OCI-LY1 (cell line): ENCODE results near the gene CHAD.

Source experiments
- H2AFZ ChIP-seq: fragments of 200-600 bp; sonication (generic), shearing (Covaris generic); 2 replicates; pipeline ENCODE4 v1.6.0; 2014; ENCODE audit warnings: antibody characterized with exemption, mild to moderate bottlenecking, low read length
- H3F3A ChIP-seq: fragments of 200-600 bp; sonication (generic), shearing (Covaris generic); 2 replicates; pipeline ENCODE4 v1.6.0; 2014; ENCODE audit warnings: mild to moderate bottlenecking, antibody characterized with exemption, low read length, moderate library complexity; ENCODE audit not compliant: insufficient read depth
- H3K27ac ChIP-seq: fragments of 200-600 bp; sonication (generic); 2 replicates; pipeline ENCODE4 v1.5.1; 2014; ENCODE audit warnings: low read length, mixed run types, mild to moderate bottlenecking, low read depth; ENCODE audit not compliant: poor library complexity, severe bottlenecking
- H3K27me3 ChIP-seq: fragments of 200-600 bp; sonication (generic); 2 replicates; pipeline ENCODE4 v1.6.0; 2014; ENCODE audit warnings: antibody characterized with exemption, mild to moderate bottlenecking, low read length, moderate library complexity; ENCODE audit not compliant: insufficient read depth
- H3K36me3 ChIP-seq: fragments of 200-600 bp; sonication (generic); 2 replicates; pipeline ENCODE4 v1.6.1; 2014; ENCODE audit warnings: mild to moderate bottlenecking, antibody characterized with exemption, low read length, moderate library complexity, mixed read lengths; ENCODE audit not compliant: insufficient read depth
- H3K4me1 ChIP-seq: fragments of 200-600 bp; sonication (generic); 2 replicates; pipeline ENCODE4 v1.5.1; 2014; ENCODE audit warnings: mild to moderate bottlenecking, low read length, moderate library complexity; ENCODE audit not compliant: insufficient read depth, severe bottlenecking
- H3K4me2 ChIP-seq: fragments of 200-600 bp; sonication (generic), shearing (Covaris generic); 2 replicates; pipeline ENCODE4 v1.6.1; 2014; ENCODE audit warnings: low read length
- H3K4me3 ChIP-seq: fragments of 200-600 bp; sonication (generic); 2 replicates; pipeline ENCODE4 v1.5.1; 2014; ENCODE audit warnings: low read length, low read depth, mild to moderate bottlenecking, mixed read lengths; ENCODE audit not compliant: poor library complexity, severe bottlenecking
- H3K79me2 ChIP-seq: fragments of 200-600 bp; shearing (Covaris generic); 2 replicates; pipeline ENCODE4 v1.6.1; 2016; ENCODE audit warnings: mixed run types, low read length, mixed read lengths; ENCODE audit not compliant: insufficient read depth
- H3K9ac ChIP-seq: fragments of 200-600 bp; sonication (generic), shearing (Covaris generic); 2 replicates; pipeline ENCODE4 v1.6.1; 2014; ENCODE audit warnings: mild to moderate bottlenecking, low read length, mixed read lengths
- H3K9me2 ChIP-seq: fragments of 200-600 bp; sonication (generic), shearing (Covaris generic); 2 replicates; pipeline ENCODE4 v1.6.1; 2014; ENCODE audit warnings: low read depth, mild to moderate bottlenecking, low read length, mixed read lengths
- H3K9me3 ChIP-seq: fragments of 200-600 bp; shearing (Covaris generic); 2 replicates; pipeline ENCODE4 v1.6.1; 2014; ENCODE audit warnings: low read length, mixed read lengths
- H4K20me1 ChIP-seq: fragments of 200-600 bp; sonication (generic), shearing (Covaris generic); 2 replicates; pipeline ENCODE4 v1.6.0; 2016; ENCODE audit warnings: mild to moderate bottlenecking, low read length; ENCODE audit not compliant: insufficient read depth
- EZH2 ChIP-seq: fragments of 200-600 bp; sonication (generic), shearing (Covaris generic); IDR thresholded peaks from 2 replicates; pipeline ENCODE4 v1.8.0; 2017; ENCODE audit warnings: borderline replicate concordance, mixed run types, mild to moderate bottlenecking, antibody characterized with exemption, low read length, moderate library complexity, mixed read lengths
- TF ChIP-seq, protein P1 (sequence below): fragments of 200-600 bp; sonication (generic), shearing (Covaris generic); IDR thresholded peaks from 2 replicates; pipeline ENCODE4 v1.5.1; 2017; ENCODE audit warnings: mild to moderate bottlenecking, antibody characterized with exemption, low read length, moderate library complexity, mixed read lengths

The CHAD gene

DNA sequence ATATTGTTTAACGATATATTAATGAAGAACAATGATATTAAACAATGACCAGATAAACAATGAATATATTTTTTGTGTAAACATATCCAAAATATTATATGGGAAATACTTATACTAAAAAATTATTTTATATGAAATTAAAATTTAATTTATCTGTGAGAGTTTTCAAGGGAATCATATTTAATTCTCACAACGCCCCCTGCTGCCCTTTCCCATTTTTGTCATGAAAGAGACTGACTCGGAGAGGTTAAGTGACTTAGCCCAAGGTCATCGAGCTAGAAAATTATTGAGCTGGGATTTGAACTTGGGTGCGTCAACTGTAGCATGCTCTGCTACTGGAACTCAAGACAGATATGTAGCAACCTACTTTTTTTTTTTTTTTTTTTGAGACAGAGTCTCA is 32.4 kb upstream of the CHAD start:
- H3K9ac ChIP-seq: no peak overlapping the region
- H3K79me2 ChIP-seq: no peaks in the 10 kb centered on the region
- no peak for TF ChIP-seq EZH2
- TF ChIP-seq, protein P1, sequence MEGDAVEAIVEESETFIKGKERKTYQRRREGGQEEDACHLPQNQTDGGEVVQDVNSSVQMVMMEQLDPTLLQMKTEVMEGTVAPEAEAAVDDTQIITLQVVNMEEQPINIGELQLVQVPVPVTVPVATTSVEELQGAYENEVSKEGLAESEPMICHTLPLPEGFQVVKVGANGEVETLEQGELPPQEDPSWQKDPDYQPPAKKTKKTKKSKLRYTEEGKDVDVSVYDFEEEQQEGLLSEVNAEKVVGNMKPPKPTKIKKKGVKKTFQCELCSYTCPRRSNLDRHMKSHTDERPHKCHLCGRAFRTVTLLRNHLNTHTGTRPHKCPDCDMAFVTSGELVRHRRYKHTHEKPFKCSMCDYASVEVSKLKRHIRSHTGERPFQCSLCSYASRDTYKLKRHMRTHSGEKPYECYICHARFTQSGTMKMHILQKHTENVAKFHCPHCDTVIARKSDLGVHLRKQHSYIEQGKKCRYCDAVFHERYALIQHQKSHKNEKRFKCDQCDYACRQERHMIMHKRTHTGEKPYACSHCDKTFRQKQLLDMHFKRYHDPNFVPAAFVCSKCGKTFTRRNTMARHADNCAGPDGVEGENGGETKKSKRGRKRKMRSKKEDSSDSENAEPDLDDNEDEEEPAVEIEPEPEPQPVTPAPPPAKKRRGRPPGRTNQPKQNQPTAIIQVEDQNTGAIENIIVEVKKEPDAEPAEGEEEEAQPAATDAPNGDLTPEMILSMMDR: peak; percentile 37
- H3K9me3 ChIP-seq: no peaks in the 10 kb centered on the region
- H3K36me3 ChIP-seq: no peaks in the 10 kb centered on the region
- no peak overlapping the region for H3K27ac ChIP-seq
- H2AFZ ChIP-seq: no peak overlapping the region
- H3F3A ChIP-seq: no peaks in the 10 kb centered on the region
- H4K20me1 ChIP-seq: no peaks in the 10 kb centered on the region
- no peaks in the 10 kb centered on the region for H3K9me2 ChIP-seq
- no peaks in the 10 kb centered on the region; the same call in 1 of the 2 replicates for H3K27me3 ChIP-seq
- no peaks in the 10 kb centered on the region for H3K4me1 ChIP-seq
- H3K4me3 ChIP-seq: no peak overlapping the region
- no peak overlapping the region for H3K4me2 ChIP-seq

DNA sequence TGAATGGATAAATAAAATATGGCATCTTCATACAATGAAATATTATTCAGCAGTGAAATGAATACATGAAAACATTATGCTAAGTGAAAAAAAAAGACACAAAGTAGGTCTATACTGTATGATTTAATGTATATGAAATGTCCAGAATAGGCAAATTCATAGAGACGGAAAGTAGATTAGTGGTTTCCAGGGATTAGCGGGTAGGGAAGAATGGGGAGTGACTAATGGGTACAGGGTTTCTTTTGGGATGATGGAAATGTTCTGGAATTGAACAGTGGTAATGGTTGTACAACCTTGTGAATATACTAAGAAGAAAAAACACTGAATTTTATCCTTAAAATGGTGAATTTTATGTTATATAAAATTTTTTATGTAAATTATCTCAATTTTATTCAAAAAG is 31.0 kb upstream of the CHAD start:
- Histone ChIP-seq H3K9me2 (no peaks in the 10 kb centered on the region), H3K4me1 (no peaks in the 10 kb centered on the region), H3K9me3 (no peaks in the 10 kb centered on the region), H3K36me3 (no peaks in the 10 kb centered on the region), H3K79me2 (no peaks in the 10 kb centered on the region), H3K27ac (no peak overlapping the region), H3F3A (no peaks in the 10 kb centered on the region), H3K27me3 (no peaks in the 10 kb centered on the region), H3K4me3 (no peak overlapping the region), H4K20me1 (no peaks in the 10 kb centered on the region), H3K9ac (no peak overlapping the region), H2AFZ (no peak overlapping the region), H3K4me2 (no peak overlapping the region)
- TF ChIP-seq, protein P1: no peak
- no peak for TF ChIP-seq EZH2

DNA sequence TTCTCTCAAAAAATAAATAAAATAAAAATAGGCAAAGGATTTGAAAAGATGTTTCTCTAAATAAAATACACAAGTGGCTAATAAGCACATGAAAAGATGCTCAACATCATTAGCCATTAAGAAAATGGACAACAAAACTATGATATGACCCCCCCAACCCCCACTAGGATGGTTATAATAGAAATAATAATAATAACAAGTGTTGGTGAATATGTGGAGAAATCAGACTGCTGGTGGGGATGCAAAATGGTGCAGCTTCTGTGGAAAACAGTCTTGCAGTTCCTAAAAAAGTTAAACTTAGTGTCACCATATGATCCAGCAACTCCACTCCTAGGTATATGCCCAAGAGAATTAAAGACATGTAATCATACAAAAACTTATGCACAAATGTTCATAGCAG is 30.6 kb upstream of the CHAD start:
- no peak overlapping the region for H3K4me2 ChIP-seq
- no peak for TF ChIP-seq EZH2
- TF ChIP-seq, protein P1: no peak
- H3K27me3 ChIP-seq: no peaks in the 10 kb centered on the region
- H4K20me1 ChIP-seq: no peaks in the 10 kb centered on the region
- H3K9me2 ChIP-seq: no peaks in the 10 kb centered on the region
- no peaks in the 10 kb centered on the region for H3F3A ChIP-seq
- no peak overlapping the region for H3K27ac ChIP-seq
- no peak overlapping the region for H3K9ac ChIP-seq
- no peaks in the 10 kb centered on the region for H3K9me3 ChIP-seq
- no peaks in the 10 kb centered on the region for H3K4me1 ChIP-seq
- no peak overlapping the region for H3K4me3 ChIP-seq
- H2AFZ ChIP-seq: no peak overlapping the region
- H3K79me2 ChIP-seq: no peaks in the 10 kb centered on the region
- H3K36me3 ChIP-seq: no peaks in the 10 kb centered on the region
